GM21576 (cell line): ENCODE results near the gene MIA.
"Not testable (repeated sequence)": the region's sequence is repeated elsewhere in the genome, so short reads cannot be mapped to it uniquely, and the experiment has no call there.

Experiments
- ATAC-seq: cut with Tn5 transposase; IDR thresholded peaks from one replicate; pipeline ENCODE4 v1.9.1; 2021; ENCODE audit warnings: mild to moderate bottlenecking, moderate library complexity; ENCODE audit not compliant: unreplicated experiment

Gene MIA

GRCh38 chr19:40777937-40778705 lies 2.8 kb downstream of the MIA start, which contains the start of gene RAB4B:
Gene RAB4B (plus strand): TSS chr19:40778247. CDS start chr19:40778376, 129 bp downstream.
- ATAC-seq = peak; percentile 47

- ATAC-seq = no peak
Measured at GRCh38 chr19:40778706-40779284, 3.5 kb downstream of the MIA start.

DNA sequence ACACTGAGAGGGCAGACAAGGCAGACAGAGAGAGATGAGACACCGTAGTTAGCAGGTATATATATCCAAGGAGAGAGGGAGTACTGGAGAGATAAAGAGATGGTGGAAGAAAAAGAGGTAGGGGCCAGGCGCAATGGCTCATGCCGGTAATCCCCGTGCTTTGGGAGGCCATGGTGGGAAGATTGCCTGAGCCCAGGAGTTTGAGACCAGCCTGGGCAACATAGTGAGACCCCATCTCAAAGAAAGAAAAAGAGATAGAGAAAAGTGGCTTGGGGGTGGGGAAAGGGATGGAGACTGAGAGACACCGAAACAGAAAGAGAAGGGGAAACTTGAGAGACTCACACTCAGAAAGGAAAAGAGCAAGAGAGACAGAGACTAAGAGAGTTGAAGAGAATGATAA lies 5.3 kb downstream of the MIA start:
- ATAC-seq = no peak

DNA sequence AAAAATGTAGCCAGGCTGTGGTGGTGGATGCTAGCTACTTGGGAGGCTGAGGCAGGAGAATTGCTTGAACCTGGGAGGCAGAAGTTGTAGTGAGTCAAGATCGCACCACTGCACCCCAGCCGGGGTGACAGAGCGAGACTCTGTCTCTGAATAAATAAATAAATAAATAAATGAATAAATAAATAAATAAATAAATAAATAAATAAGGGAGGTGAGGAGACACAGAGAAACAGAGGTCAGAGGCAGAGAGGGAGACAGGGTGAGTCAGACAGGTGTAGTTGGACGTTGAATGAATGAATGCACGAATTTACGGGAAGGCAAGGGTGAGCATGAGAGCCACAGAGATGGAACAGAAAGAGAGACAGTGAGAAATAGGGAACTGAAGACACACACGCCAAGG lies 5.8 kb downstream of the MIA start:
- no peak for ATAC-seq

DNA sequence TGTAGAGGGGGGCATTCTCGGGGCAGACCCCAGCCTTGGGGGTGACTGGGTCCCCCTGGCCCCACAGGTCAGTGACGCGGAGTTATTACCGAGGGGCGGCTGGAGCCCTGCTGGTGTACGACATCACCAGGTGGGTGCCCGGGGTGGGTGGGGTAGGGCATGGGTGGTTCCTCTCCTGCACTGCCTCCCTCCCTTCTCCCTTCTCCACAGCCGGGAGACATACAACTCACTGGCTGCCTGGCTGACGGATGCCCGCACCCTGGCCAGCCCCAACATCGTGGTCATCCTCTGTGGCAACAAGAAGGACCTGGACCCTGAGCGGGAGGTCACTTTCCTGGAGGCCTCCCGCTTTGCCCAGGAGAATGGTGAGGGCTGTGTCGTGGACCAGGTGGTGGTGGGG lies 8.4 kb downstream of the MIA start:
- no peak for ATAC-seq

DNA sequence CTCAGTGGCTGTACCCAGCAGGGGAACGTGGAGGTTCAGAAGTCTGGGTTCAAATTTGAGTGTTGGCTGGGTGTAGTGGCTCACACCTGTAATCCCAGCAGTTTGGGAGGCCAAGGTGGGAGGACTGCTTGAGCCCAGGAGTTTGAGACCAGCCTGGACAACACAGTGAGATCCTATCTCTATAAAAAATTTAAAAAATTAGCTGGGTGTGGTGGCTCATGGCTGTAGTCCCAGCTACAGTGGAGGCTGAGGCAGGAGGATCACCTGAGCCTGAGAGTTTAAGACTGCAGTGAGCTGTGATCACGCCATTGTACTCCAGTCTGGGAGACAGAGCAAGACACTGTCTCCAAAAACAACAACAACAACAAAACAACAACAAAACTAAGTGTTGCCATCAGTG lies 8.8 kb downstream of the MIA start:
- ATAC-seq = not testable (repeated sequence)

DNA sequence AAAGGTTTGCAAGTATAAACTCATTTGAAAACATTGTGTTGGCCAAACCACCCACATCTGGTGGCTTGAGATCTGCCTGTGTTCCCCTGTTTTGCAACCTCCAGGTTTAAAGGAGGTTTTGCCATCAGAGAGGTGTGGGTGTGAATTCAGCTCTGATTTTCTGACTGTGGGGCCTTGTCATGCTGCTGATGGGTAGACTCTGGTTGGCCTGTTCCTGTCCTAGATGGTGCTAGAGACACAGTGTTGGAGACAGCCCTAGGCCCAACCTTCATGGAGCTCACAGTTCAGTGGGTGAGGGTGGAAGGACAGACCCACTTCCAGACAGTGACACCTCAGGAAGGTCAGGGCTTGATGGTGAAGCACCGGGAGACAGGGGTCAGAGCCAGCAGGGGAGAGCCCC lies 10.2 kb downstream of the MIA start:
- no peak for ATAC-seq

DNA sequence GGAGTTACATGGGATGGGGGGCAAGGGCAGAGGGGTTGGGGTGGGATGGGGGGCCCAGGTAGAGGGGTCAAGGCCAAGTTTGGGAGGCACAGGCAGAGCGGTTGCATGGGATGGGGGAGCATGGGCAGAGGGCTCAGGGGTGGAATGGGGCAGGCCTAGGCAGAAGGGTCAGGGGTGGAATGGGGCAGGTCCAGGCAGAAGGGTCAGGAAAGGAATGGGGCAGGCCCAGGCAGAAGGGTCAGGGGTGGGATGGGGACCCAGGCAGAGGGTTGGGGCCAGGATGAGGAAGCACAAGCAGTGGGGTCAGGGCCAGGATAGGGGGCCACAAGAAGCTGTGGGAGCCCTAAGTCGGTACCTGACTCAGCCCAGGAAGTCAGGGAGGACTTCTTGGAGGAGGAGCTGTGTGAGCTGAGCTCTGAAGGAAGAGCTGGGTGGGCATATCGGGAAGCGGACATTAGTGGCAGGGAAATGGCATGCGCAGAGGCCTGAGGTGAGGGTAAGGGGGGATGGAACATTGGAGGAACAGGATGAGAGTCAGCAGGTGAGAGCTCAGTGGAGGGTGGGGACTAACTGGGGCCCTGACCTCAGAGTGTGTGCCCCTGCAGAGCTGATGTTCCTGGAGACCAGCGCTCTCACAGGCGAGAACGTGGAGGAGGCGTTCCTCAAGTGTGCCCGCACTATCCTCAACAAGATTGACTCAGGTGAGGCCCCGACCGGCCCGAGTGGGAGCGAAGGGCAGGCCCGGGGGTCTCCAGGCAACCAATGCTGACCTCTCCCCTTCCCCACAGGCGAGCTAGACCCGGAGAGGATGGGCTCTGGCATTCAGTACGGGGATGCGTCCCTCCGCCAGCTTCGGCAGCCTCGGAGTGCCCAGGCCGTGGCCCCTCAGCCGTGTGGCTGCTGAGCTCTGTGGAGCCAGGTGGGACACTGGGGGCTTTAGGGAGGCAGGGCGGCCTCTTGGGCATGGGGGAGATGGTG lies 11.0 kb downstream of the MIA start:
- ATAC-seq = no peak

- ATAC-seq = no peak
Measured at GRCh38 chr19:40791349-40791748, 16.0 kb downstream of the MIA start.

DNA sequence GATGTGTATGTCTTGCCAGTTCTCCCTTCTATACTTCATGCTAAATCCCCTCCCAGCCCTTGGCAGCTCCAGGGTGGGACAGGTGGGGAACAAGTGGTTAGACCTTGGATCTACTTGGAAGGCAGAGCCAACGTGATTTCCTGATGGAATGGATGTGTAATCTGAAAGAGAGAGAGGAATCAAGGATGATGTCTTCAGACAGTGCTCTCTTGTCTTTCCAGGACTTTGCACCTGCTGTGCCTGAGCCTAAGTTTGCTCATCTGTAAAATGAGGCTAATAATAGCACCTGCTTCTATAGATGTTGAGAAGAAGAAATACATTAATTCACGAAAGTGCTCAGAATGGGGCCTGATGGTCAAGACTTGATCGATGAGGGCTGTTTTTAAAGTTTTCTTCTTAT lies 16.7 kb downstream of the MIA start:
- ATAC-seq = no peak

DNA sequence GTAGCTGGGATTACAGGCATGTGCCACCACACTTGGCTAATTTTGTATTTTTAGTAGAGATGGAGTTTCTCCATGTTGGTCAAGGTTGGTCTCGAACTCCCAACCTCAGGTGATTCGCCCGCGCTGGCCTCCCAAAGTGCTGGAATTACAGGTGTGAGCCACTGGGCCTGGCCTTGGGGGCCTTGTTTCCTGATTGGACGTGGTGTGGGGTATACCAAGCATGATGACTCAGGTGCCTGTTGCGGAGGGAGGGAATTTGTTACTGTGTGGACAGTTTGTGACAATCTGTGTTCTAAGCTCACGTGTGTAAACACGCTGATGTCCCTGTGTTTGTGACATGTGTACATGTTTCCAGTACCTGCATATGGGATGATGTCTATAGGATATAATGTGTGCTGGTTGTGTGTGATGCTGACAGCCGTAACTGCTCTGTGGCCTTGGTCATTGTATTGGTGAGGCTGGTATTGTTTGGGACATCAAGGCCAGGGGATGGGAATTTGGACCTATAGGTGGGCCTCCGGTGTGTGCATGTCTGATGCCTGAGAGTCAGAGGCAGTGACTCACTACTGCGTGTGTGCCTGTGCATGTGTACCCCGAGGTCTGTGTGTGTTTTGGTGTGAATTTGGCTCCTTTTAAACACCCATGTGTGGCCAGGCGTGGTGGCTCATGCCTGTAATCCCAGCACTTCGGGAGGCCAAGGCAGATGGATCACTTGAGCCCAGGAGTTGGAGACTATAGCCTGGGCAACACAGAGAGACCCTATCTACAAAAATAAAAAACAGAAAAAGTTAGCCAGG lies 22.0 kb downstream of the MIA start:
- no peak for ATAC-seq

GRCh38 chr19:40797963-40798682 lies 22.8 kb downstream of the MIA start:
- ATAC-seq = peak; percentile 25

DNA sequence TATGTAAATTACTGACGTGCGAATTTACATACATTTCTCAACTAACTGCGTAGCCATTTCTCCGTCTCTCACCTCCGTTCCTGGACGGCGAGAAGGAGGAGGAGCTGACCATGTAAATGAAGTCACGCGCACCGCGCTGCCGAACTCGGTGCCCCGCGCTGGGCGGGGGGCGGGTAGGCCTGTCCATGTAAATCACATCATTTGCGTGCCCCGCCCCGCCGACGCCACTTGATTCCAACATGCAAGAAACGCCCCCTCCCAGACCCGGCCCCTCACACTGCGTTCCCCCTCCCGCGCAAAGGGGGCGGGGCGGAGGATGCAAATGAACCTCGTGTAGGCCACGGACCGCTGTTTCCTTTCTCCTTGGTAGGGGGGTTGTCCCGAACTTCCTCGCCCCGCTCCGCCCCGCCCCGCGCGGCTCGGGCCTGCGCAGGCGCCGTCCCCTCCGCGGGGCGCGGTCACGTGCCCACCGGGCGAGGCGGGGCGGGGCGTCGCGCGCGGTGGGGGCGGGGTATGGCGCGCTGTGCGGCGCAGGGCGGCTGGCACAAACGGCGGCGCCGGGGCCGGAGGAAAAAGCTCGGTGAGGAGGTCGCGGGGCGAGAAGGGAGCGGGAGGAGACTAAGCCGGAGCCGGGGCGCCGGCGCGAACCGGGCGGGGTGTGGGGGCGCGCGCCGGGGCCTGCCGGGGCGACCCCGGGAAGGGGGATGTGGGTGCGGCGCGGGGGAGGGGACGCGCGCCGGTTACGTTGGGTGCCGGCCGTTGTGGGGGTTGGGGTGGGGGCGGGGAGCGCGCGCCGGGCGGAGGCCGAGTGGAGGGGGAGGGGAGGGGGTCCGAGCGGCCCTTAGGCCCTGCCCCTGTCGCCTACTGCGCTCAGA lies 23.6 kb downstream of the MIA start, which contains the start of gene EGLN2:
Gene EGLN2 (plus strand): TSS at position 509 of the 875 bp plus-strand sequence. CDS start 1,382 bp downstream, outside the sequence.
- peak; percentile 66 for ATAC-seq

DNA sequence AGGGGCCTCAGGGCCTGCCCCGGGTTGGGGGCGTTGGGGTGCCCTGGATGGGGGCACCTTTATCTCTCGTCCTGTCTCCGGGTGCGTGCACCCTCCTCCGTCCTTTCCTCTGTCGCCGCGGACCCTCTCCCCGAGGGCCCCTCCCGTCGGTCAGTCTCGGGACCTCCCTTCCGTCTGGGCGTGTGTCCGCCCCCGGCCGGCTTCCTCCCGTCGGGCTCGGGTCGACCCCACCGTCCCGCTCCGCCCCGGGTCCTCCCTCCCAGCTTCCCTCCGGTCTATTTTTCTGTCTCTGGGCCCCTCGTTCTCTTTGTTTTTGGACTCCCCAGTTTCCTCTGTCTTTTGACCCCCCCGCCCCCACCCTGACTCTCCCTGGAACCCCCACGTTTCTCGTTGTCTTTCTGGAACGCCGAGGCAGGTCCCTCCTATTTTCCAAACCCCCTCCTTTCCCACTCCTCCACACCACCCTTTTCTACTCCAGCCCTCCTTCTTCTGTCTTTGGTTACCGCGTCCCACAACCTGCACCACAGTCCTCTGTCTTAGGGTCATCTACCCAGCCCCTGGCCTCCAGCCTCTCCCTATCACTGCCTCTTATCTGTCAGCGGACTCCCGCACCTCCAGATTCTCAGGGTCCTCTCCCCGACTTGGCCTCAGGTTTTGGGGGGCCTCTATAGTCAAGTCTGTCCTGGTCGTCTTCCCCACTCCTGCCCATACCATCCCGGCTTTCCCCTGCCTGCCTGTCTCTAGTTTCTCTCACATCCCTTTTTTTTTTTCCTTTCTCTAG lies 24.4 kb downstream of the MIA start:
- no peak for ATAC-seq

DNA sequence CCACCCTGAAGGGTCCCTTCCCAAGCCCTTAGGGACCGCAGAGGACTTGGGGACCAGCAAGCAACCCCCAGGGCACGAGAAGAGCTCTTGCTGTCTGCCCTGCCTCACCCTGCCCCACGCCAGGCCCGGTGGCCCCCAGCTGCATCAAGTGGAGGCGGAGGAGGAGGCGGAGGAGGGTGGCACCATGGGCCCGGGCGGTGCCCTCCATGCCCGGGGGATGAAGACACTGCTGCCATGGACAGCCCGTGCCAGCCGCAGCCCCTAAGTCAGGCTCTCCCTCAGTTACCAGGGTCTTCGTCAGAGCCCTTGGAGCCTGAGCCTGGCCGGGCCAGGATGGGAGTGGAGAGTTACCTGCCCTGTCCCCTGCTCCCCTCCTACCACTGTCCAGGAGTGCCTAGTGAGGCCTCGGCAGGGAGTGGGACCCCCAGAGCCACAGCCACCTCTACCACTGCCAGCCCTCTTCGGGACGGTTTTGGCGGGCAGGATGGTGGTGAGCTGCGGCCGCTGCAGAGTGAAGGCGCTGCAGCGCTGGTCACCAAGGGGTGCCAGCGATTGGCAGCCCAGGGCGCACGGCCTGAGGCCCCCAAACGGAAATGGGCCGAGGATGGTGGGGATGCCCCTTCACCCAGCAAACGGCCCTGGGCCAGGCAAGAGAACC lies 25.1 kb downstream of the MIA start:
- ATAC-seq = no peak

GRCh38 chr19:40800997-40801377 lies 25.7 kb downstream of the MIA start:
- ATAC-seq = no peak

DNA sequence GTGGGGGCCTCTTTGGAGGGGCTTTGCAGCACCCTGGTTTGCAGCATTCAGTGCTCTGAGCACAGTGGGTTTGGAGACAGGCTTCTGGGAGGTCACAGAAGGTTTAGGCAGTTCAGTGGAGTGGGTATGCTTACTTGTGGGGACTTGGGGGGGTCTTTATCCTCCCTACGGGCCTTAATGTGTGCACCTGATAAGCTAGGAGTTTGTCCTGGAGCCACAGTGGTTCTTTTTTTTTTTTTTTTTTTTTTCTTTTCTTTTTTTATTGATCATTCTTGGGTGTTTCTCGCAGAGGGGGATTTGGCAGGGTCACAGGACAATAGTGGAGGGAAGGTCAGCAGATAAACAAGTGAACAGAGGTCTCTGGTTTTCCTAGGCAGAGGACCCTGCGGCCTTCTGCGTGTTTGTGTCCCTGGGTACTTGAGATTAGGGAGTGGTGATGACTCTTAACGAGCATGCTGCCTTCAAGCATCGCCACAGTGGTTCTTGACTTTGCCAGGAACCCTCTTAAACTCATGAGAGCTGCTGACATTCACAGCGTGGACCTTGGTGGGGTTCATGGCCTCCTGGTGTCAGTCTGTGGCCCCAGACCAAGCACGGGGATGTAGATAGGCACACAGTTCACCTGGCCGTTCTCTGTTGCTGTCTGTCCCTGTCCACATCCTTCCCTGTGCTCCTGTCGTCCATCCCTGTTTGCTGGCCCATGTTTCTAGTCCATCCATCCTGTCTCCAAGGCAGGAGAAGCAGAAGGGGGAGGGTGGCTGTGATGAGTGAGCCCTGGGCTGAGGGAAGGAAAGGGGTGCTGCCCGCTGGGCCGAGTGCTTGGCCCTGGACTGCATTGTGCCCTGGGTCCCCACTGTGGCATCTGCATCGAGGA lies 26.3 kb downstream of the MIA start:
- ATAC-seq = no peak
